Glomerular visceral epithelial cell (primary cell): ENCODE data around the gene MPPE1.
A peak's percentile ranks its signal among the peaks of the same experiment; 100 is the strongest.

ENCODE experiments used
- DNase-seq: peaks from one replicate; pipeline ENCODE4 v3.0.0-alpha.2; 2016; ENCODE audit errors: extremely low spot score

MPPE1 gene

GRCh38 chr18:11908182-11909060 is at the start of gene MPPE1:
TSS of gene MPPE1 (minus strand) at chr18:11908317. CDS start at chr18:11897264, 11,053 bp downstream.
- peak; percentile 82 for DNase-seq

- no peak for DNase-seq
Measured at GRCh38 chr18:11957636-11958035, 49.5 kb upstream of the MPPE1 start.

GRCh38 chr18:11956371-11957308 is 48.5 kb upstream of the MPPE1 start:
- DNase-seq = no peak

- DNase-seq = peak; percentile 64
Measured at GRCh38 chr18:11955239-11956029, 47.3 kb upstream of the MPPE1 start.

- DNase-seq = no peak
Measured at GRCh38 chr18:11953113-11953512, 45.0 kb upstream of the MPPE1 start.

- no peak for DNase-seq
Measured at GRCh38 chr18:11951390-11951851, 43.3 kb upstream of the MPPE1 start.

- no peak for DNase-seq
Measured at GRCh38 chr18:11950824-11951223, 42.7 kb upstream of the MPPE1 start.

- DNase-seq = no peak
Measured at GRCh38 chr18:11948852-11949523, 40.9 kb upstream of the MPPE1 start.

- DNase-seq = peak; percentile 96
Measured at GRCh38 chr18:11947214-11948191, 39.4 kb upstream of the MPPE1 start.

GRCh38 chr18:11946756-11947155 is 38.6 kb upstream of the MPPE1 start:
- peak; percentile 70 for DNase-seq

GRCh38 chr18:11945834-11946659 is 37.9 kb upstream of the MPPE1 start:
- DNase-seq = peak; percentile 54

- DNase-seq = no peak
Measured at GRCh38 chr18:11944786-11945185, 36.7 kb upstream of the MPPE1 start.

GRCh38 chr18:11944252-11944651 is 36.1 kb upstream of the MPPE1 start:
- DNase-seq = no peak

GRCh38 chr18:11943551-11943950 is 35.4 kb upstream of the MPPE1 start:
- no peak for DNase-seq

- no peak for DNase-seq
Measured at GRCh38 chr18:11940956-11941355, 32.8 kb upstream of the MPPE1 start.

GRCh38 chr18:11937874-11938478 is 29.9 kb upstream of the MPPE1 start:
- DNase-seq = peak; percentile 71

GRCh38 chr18:11932393-11932792 is 24.3 kb upstream of the MPPE1 start:
- DNase-seq = no peak

GRCh38 chr18:11927497-11927896 is 19.4 kb upstream of the MPPE1 start:
- no peak for DNase-seq
